ENCODE results near the gene CLIP2. TPM values are rescaled to one million over a fixed set of nuclear protein-coding genes. Genes with fewer than 3 reads are reported as not detected.

Gene CLIP2
- total RNA-seq, 1 donor from 2014 or later = 32.6 TPM

GRCh38 chr7:74404388-74404700 is 115.1 kb downstream of the CLIP2 start:
- no peaks in the 10 kb centered on the region for H3K9me3 Mint-ChIP-seq (ENCODE audit: low read depth)
- H3K4me1 Mint-ChIP-seq (ENCODE audit: low read depth) = no peaks in the 10 kb centered on the region
- peaks cover 8% of the 10 kb centered on the region for H3K36me3 Mint-ChIP-seq (ENCODE audit: low read depth)
- peak; percentile 57 for DNase-seq (ENCODE audit: low spot score)
- no peak for TF ChIP-seq CTCF (IDR thresholded peaks at IDR 0.05)
- no peaks in the 10 kb centered on the region for H3K27me3 Mint-ChIP-seq (ENCODE audit: low read depth)
- H3K4me3 Mint-ChIP-seq (ENCODE audit: unreplicated experiment) = no peak overlapping the region
- H3K27ac Mint-ChIP-seq (ENCODE audit: unreplicated experiment) = no peak overlapping the region

GRCh38 chr7:74404741-74405140 is 115.5 kb downstream of the CLIP2 start:
- Mint-ChIP-seq H3K27ac (ENCODE audit: unreplicated experiment) (no peak overlapping the region), H3K9me3 (ENCODE audit: low read depth) (no peaks in the 10 kb centered on the region), H3K4me3 (ENCODE audit: unreplicated experiment) (no peak overlapping the region), H3K36me3 (ENCODE audit: low read depth) (peaks cover 8% of the 10 kb centered on the region), H3K4me1 (ENCODE audit: low read depth) (no peaks in the 10 kb centered on the region), H3K27me3 (ENCODE audit: low read depth) (no peaks in the 10 kb centered on the region)
- DNase-seq (ENCODE audit: low spot score) = peak; percentile 52
- no peak for TF ChIP-seq CTCF (IDR thresholded peaks at IDR 0.05)

- TF ChIP-seq CTCF (IDR thresholded peaks at IDR 0.05) = peak; percentile 64
- Mint-ChIP-seq H3K36me3 (ENCODE audit: low read depth) (peaks cover 6% of the 10 kb centered on the region), H3K4me1 (ENCODE audit: low read depth) (no peaks in the 10 kb centered on the region), H3K27me3 (ENCODE audit: low read depth) (no peaks in the 10 kb centered on the region), H3K9me3 (ENCODE audit: low read depth) (no peaks in the 10 kb centered on the region), H3K27ac (ENCODE audit: unreplicated experiment) (no peak overlapping the region), H3K4me3 (ENCODE audit: unreplicated experiment) (no peak overlapping the region)
- DNase-seq (ENCODE audit: low spot score) = peak; percentile 86
Measured at GRCh38 chr7:74405191-74405898, 116.1 kb downstream of the CLIP2 start.

- no peak for TF ChIP-seq CTCF (IDR thresholded peaks at IDR 0.05)
- Mint-ChIP-seq H3K27me3 (ENCODE audit: low read depth) (no peaks in the 10 kb centered on the region), H3K36me3 (ENCODE audit: low read depth) (peaks cover 6% of the 10 kb centered on the region), H3K9me3 (ENCODE audit: low read depth) (no peaks in the 10 kb centered on the region), H3K4me1 (ENCODE audit: low read depth) (no peaks in the 10 kb centered on the region), H3K27ac (ENCODE audit: unreplicated experiment) (no peak overlapping the region), H3K4me3 (ENCODE audit: unreplicated experiment) (no peak overlapping the region)
- DNase-seq (ENCODE audit: low spot score) = peak; percentile 77
Measured at GRCh38 chr7:74405899-74406512, 116.8 kb downstream of the CLIP2 start.

GRCh38 chr7:74407958-74408357 is 118.8 kb downstream of the CLIP2 start:
- no peaks in the 10 kb centered on the region for H3K4me1 Mint-ChIP-seq (ENCODE audit: low read depth)
- H3K36me3 Mint-ChIP-seq (ENCODE audit: low read depth) = peaks cover 4% of the 10 kb centered on the region
- H3K4me3 Mint-ChIP-seq (ENCODE audit: unreplicated experiment) = no peak overlapping the region
- no peaks in the 10 kb centered on the region for H3K9me3 Mint-ChIP-seq (ENCODE audit: low read depth)
- DNase-seq (ENCODE audit: low spot score) = no peak
- no peak overlapping the region for H3K27ac Mint-ChIP-seq (ENCODE audit: unreplicated experiment)
- TF ChIP-seq CTCF (IDR thresholded peaks at IDR 0.05) = no peak
- H3K27me3 Mint-ChIP-seq (ENCODE audit: low read depth) = no peaks in the 10 kb centered on the region

All from chondrocyte (in vitro differentiated cells).